HFFc6 (cell line): ENCODE measurements around the gene SIPA1L2. TPM values are rescaled to one million over a fixed set of nuclear protein-coding genes. Genes with fewer than 3 reads are reported as not detected.

Source experiments
- DNase-seq: peaks from one replicate; pipeline ENCODE4 v3.0.0-alpha.2; 2018
- H3K27ac Mint-ChIP-seq: 2 replicates; pipeline ENCODE4 v1.8.0; 2020; ENCODE audit warnings: mild to moderate bottlenecking, mixed read lengths
- H3K27me3 Mint-ChIP-seq: 2 replicates; pipeline ENCODE4 v1.8.0; 2021; ENCODE audit warnings: mild to moderate bottlenecking, moderate library complexity, mixed read lengths; ENCODE audit not compliant: insufficient read depth
- H3K36me3 Mint-ChIP-seq: 2 replicates; pipeline ENCODE4 v1.8.0; 2021; ENCODE audit warnings: low read depth, mixed read lengths
- H3K4me1 Mint-ChIP-seq: 2 replicates; pipeline ENCODE4 v1.8.0; 2020; ENCODE audit warnings: low read depth, mixed read lengths
- H3K4me3 Mint-ChIP-seq: 2 replicates; pipeline ENCODE4 v1.8.0; 2020; ENCODE audit warnings: mild to moderate bottlenecking, moderate library complexity, mixed read lengths
- H3K9me3 Mint-ChIP-seq: 2 replicates; pipeline ENCODE4 v1.8.0; 2020; ENCODE audit warnings: mild to moderate bottlenecking, mixed read lengths
- total RNA-seq, 6 experiments: library from RNA; stranded (reverse); fragmentation: NEBNext Ultra II Directional; extraction: Animal tissue kit (Norgen Biotek cat#: 25700); gene quantifications; 2 replicates in 1 of 6; 3 replicates in 5 of 6; pipeline ENCODE4 v1.2.3, GENCODE V29; 2021
- TF ChIP-seq, protein P1 (sequence below): fragments of 200-600 bp; sonication (generic); IDR thresholded peaks from 2 replicates; pipeline ENCODE4 v1.5.0; 2021; ENCODE audit warnings: antibody characterized with exemption, mild to moderate bottlenecking

SIPA1L2 gene
- total RNA-seq, 6 experiments from 2014 or later, result 0.02 to 0.05 (median 0.02) TPM; not detected in 1

DNA sequence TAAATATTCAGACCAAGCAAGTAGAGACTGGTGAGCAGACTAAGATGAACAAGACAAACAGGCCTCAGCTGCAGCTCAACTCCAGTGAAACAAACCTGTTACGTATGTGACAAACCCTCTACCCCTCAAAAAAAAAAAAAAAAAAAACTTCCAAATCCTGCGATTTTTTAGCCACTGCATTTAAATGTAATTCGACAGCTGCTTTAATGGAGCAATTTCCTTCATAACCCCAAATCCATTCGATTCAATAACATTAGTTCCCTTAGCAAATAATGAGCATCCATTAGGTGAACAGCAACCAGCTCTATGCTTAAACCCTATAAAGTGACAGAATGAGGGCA is 31.1 kb downstream of the SIPA1L2 start:
- Mint-ChIP-seq H3K36me3 (peaks cover 9% of the 10 kb centered on the region; the same call in 1 of the 2 replicates), H3K27ac (no peak overlapping the region), H3K4me3 (no peak overlapping the region), H3K27me3 (no peaks in the 10 kb centered on the region), H3K4me1 (no peaks in the 10 kb centered on the region), H3K9me3 (peaks cover 53% of the 10 kb centered on the region)
- TF ChIP-seq, protein P1, sequence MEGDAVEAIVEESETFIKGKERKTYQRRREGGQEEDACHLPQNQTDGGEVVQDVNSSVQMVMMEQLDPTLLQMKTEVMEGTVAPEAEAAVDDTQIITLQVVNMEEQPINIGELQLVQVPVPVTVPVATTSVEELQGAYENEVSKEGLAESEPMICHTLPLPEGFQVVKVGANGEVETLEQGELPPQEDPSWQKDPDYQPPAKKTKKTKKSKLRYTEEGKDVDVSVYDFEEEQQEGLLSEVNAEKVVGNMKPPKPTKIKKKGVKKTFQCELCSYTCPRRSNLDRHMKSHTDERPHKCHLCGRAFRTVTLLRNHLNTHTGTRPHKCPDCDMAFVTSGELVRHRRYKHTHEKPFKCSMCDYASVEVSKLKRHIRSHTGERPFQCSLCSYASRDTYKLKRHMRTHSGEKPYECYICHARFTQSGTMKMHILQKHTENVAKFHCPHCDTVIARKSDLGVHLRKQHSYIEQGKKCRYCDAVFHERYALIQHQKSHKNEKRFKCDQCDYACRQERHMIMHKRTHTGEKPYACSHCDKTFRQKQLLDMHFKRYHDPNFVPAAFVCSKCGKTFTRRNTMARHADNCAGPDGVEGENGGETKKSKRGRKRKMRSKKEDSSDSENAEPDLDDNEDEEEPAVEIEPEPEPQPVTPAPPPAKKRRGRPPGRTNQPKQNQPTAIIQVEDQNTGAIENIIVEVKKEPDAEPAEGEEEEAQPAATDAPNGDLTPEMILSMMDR, result no peak
- DNase-seq, result no peak

DNA sequence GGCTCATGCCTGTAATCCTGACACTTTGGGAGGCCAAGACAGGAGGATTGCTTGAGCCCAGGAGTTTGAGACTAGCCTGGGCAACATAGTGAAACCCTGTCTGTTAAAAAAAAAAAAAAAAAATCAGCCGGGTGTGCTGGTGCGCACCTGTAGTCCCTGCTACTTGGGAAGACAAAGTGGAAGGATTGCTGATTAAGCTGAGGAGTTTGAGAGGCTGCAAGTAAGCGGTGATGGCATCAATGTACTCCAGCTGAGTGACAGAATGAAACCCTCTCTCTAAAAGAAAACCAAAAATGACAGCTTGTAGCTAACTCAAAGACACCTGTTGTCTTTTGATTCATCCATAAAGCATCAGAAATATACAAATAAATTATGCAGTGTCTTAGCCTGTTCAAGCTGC is 31.8 kb downstream of the SIPA1L2 start:
- Mint-ChIP-seq H3K36me3 (peaks cover 6% of the 10 kb centered on the region; the same call in 1 of the 2 replicates), H3K9me3 (peaks cover 48% of the 10 kb centered on the region), H3K4me1 (no peaks in the 10 kb centered on the region), H3K27ac (no peak overlapping the region), H3K4me3 (no peak overlapping the region), H3K27me3 (no peaks in the 10 kb centered on the region)
- DNase-seq, result no peak
- TF ChIP-seq, protein P1, result no peak

DNA sequence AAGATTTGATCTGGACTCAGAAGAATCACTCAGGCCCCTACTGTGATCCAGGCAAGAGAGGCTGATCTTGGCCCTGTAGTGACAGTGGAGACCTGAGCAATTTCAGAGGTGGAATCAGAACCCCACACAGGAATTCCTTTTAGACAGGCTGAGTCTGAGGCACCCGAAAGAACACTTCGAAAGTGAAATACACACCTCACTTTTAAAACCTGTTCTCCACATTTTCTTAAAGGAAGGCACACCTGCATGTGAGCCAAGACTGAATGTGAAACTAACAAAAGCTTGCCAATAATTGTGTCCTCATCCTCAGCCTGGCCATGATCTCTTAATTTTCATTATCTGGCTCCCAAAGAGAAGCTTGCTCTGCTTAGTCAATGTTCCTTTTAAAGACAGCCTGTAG is 32.2 kb downstream of the SIPA1L2 start:
- Mint-ChIP-seq H3K27ac (no peak overlapping the region), H3K4me1 (no peaks in the 10 kb centered on the region), H3K9me3 (peaks cover 44% of the 10 kb centered on the region), H3K4me3 (no peak overlapping the region), H3K36me3 (peaks cover 4% of the 10 kb centered on the region; the same call in 1 of the 2 replicates), H3K27me3 (no peaks in the 10 kb centered on the region)
- TF ChIP-seq, protein P1, result no peak
- DNase-seq, result no peak

DNA sequence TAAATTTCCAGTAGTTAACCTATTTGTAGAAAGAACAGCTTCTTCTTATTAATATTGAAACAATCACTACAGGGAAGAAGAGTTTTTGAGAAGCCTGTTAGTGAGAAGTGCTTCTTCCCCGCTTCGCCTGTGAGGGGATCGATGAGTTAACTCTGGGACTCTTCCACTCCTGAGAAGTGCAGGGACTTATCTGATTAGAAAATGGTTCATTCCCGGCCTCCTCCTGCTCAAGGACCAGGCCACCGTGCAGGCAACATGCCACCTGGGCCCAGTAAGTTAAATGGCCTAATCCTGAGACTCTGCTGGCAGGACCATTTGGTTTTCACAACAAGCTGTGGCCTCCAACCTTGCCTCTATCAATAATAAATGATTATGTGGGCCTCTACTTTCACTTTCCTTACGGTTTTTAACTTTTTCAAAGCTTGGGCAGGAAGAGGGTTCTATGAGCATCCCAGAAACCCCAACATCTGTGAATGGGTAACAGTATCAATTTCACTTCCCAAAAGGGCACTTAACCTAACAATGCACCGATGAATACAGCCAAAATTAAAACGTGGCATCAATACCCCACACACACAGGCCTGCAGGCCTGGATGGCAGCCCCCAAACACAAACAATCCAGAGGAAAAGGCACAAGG is 33.1 kb downstream of the SIPA1L2 start:
- Mint-ChIP-seq H3K4me1 (no peaks in the 10 kb centered on the region), H3K36me3 (peaks cover 1% of the 10 kb centered on the region; the same call in 1 of the 2 replicates), H3K9me3 (peaks cover 41% of the 10 kb centered on the region), H3K4me3 (no peak overlapping the region), H3K27ac (no peak overlapping the region), H3K27me3 (no peaks in the 10 kb centered on the region)
- no peak for DNase-seq
- TF ChIP-seq, protein P1, result no peak

DNA sequence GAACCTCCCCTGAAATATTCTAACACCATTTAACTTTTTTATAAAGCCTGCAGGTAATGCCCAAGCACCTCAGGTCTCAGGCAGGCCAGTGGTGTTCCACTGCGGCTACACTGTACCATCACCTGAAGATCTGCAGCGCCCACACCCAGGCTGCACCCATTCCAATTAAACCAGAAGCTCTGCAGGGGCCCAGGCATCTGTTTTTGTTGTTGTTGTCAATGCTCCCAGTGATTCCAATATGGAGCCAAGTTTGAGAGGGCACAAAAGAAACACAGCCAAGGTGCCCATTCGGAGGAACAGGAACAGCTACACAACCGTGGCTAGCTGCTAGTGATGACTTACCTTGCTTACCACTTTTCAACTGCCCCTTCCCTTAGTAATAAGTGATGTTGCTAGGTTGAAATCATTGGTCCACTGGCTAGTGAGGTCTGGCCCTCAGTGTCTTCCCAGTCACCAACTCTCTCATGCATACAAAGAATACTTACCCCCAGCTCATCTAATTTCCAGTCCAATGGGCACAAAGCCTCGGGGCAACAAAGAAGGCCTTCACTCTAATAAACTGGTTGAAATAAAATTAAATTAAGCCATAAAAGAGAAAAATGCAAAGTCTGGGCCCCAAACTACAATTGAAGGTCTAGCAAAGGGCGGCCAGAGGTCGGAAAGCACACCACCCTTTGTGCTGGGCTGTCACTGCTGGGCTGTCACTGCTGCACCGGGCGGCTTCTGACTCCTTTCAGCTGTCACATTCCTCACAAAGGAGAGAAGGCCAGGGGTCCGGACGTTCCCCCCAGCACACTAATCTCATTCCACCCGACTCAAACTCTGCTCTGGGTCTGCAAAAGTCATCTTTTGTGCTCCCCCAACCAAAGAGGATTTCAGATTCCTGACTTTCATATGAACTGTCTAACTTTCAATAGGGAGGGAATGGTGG is 34.9 kb downstream of the SIPA1L2 start:
- DNase-seq, result no peak
- Mint-ChIP-seq H3K27ac (no peak overlapping the region), H3K27me3 (no peaks in the 10 kb centered on the region), H3K9me3 (peaks cover 46% of the 10 kb centered on the region), H3K4me3 (no peak overlapping the region), H3K36me3 (no peaks in the 10 kb centered on the region), H3K4me1 (no peaks in the 10 kb centered on the region)
- TF ChIP-seq, protein P1, result no peak
